HG02852 (cell line): Measurements from ENCODE around the gene SMG7.

Experiments
- ATAC-seq: cut with Tn5 transposase; IDR thresholded peaks from one replicate; pipeline ENCODE4 v1.9.1; 2021; ENCODE audit warnings: mild to moderate bottlenecking, moderate library complexity; ENCODE audit not compliant: unreplicated experiment

Gene SMG7

GRCh38 chr1:183586455-183586854 is 114.2 kb downstream of the SMG7 start:
- ATAC-seq = no peak

GRCh38 chr1:183586926-183587325 is 114.6 kb downstream of the SMG7 start:
- ATAC-seq = no peak

GRCh38 chr1:183588827-183589226 is 116.5 kb downstream of the SMG7 start:
- no peak for ATAC-seq

- ATAC-seq = no peak
These were observed 117.1 kb downstream of the SMG7 start for GRCh38 chr1:183589384-183589783.

- ATAC-seq = peak; percentile 9
These were observed 117.6 kb downstream of the SMG7 start for GRCh38 chr1:183589874-183590243.

- peak; percentile 84 for ATAC-seq
These were observed 118.2 kb downstream of the SMG7 start, which contains the start of gene NCF2 for GRCh38 chr1:183590244-183591191. NCF2 (minus strand) TSS chr1:183590459; CDS start chr1:183590329, 130 bp downstream.

GRCh38 chr1:183592733-183593132 is 120.4 kb downstream of the SMG7 start:
- ATAC-seq = no peak

- peak; percentile 42 for ATAC-seq
These were observed 121.1 kb downstream of the SMG7 start for GRCh38 chr1:183593356-183593755.

GRCh38 chr1:183595537-183595936 is 123.2 kb downstream of the SMG7 start:
- ATAC-seq = no peak

- ATAC-seq = no peak
These were observed 124.2 kb downstream of the SMG7 start for GRCh38 chr1:183596500-183596899.

- ATAC-seq = no peak
These were observed 125.5 kb downstream of the SMG7 start for GRCh38 chr1:183597656-183598347.

GRCh38 chr1:183598386-183598785 is 126.1 kb downstream of the SMG7 start:
- peak; percentile 70 for ATAC-seq

GRCh38 chr1:183600136-183600535 is 127.8 kb downstream of the SMG7 start:
- no peak for ATAC-seq

GRCh38 chr1:183600634-183601033 is 128.3 kb downstream of the SMG7 start:
- no peak for ATAC-seq

- no peak for ATAC-seq
These were observed 130.2 kb downstream of the SMG7 start for GRCh38 chr1:183602510-183602909.
